Smooth muscle cell (in vitro differentiated cells): Measurements from ENCODE around the gene ACKR1. TPM values are rescaled to one million over a fixed set of nuclear protein-coding genes. Genes with fewer than 3 reads are reported as not detected.

Experiments
- DNase-seq: peaks from one replicate; lab custom pipeline; 2025; ENCODE audit not compliant: unreplicated experiment; lab: John Stamatoyannopoulos, UW
- H2AFZ ChIP-seq: fragments of 200-600 bp; sonication (generic); 2 replicates; pipeline ENCODE4 v1.6.0; 2016; ENCODE audit warnings: antibody characterized with exemption, low read depth, mild to moderate bottlenecking
- H3F3A ChIP-seq: fragments of 200-600 bp; sonication (generic); 2 replicates; pipeline ENCODE4 v1.6.0; 2017; ENCODE audit warnings: antibody characterized with exemption, low read depth
- H3K27ac ChIP-seq: fragments of 200-600 bp; sonication (generic); 2 replicates; pipeline ENCODE4 v1.5.1; 2016; ENCODE audit warnings: low read depth, mild to moderate bottlenecking
- H3K27me3 ChIP-seq: fragments of 200-600 bp; sonication (generic); 2 replicates; pipeline ENCODE4 v1.6.1; 2016; ENCODE audit warnings: low read depth, mild to moderate bottlenecking
- H3K36me3 ChIP-seq: fragments of 200-600 bp; sonication (generic); 2 replicates; pipeline ENCODE4 v1.5.1; 2016; ENCODE audit warnings: low read depth
- H3K4me1 ChIP-seq: fragments of 200-600 bp; sonication (generic); 2 replicates; pipeline ENCODE4 v1.5.1; 2016; ENCODE audit warnings: low read depth
- H3K4me2 ChIP-seq: fragments of 200-600 bp; sonication (generic); 2 replicates; pipeline ENCODE4 v1.6.0; 2016; ENCODE audit warnings: mild to moderate bottlenecking
- H3K4me3 ChIP-seq: fragments of 200-600 bp; sonication (generic); 2 replicates; pipeline ENCODE4 v1.5.1; 2016; ENCODE audit warnings: mild to moderate bottlenecking
- H3K79me2 ChIP-seq: fragments of 200-600 bp; sonication (generic); 2 replicates; pipeline ENCODE4 v1.6.0; 2016; ENCODE audit warnings: low read depth, mild to moderate bottlenecking
- H3K9ac ChIP-seq: fragments of 200-600 bp; sonication (generic); 2 replicates; pipeline ENCODE4 v1.6.0; 2016; ENCODE audit warnings: low read depth
- H3K9me3 ChIP-seq: fragments of 200-600 bp; sonication (generic); replicated peaks from 2 replicates; pipeline ENCODE4 v1.5.1; 2016; ENCODE audit warnings: low read depth
- H4K20me1 ChIP-seq: fragments of 200-600 bp; sonication (generic); 2 replicates; pipeline ENCODE4 v1.6.0; 2016; ENCODE audit warnings: low read depth
- WGBS: methylation state at CpG from one replicate; pipeline ENCODE4 v1.1.7; 2016; ENCODE audit warnings: low lambda C conversion rate; 5-methylcytosine and 5-hydroxymethylcytosine counted together
- polyA plus RNA-seq: library from polyadenylated mRNA; unstranded; fragments of >200 nt; fragmentation: Nextera tagmentation; extraction: Ambion mirVana; gene quantifications from 2 replicates; pipeline ENCODE4 v1.2.1, GENCODE V29; 2016
- total RNA-seq: library from RNA; depleted of rRNA; stranded (reverse); fragments of >200 nt; gene quantifications from 2 replicates; pipeline ENCODE4 v1.2.3, GENCODE V29; 2014
- TF ChIP-seq, protein P1 (sequence below): fragments of 200-600 bp; sonication (generic); IDR thresholded peaks from 2 replicates; pipeline ENCODE4 v1.5.1; 2017; ENCODE audit warnings: borderline replicate concordance, mild to moderate bottlenecking, antibody characterized with exemption; ENCODE audit not compliant: insufficient read depth, poor library complexity, severe bottlenecking

Gene ACKR1
- total and polyA plus RNA-seq, 2 experiments from 2014 or later = 0.04 to 0.25 TPM

DNA sequence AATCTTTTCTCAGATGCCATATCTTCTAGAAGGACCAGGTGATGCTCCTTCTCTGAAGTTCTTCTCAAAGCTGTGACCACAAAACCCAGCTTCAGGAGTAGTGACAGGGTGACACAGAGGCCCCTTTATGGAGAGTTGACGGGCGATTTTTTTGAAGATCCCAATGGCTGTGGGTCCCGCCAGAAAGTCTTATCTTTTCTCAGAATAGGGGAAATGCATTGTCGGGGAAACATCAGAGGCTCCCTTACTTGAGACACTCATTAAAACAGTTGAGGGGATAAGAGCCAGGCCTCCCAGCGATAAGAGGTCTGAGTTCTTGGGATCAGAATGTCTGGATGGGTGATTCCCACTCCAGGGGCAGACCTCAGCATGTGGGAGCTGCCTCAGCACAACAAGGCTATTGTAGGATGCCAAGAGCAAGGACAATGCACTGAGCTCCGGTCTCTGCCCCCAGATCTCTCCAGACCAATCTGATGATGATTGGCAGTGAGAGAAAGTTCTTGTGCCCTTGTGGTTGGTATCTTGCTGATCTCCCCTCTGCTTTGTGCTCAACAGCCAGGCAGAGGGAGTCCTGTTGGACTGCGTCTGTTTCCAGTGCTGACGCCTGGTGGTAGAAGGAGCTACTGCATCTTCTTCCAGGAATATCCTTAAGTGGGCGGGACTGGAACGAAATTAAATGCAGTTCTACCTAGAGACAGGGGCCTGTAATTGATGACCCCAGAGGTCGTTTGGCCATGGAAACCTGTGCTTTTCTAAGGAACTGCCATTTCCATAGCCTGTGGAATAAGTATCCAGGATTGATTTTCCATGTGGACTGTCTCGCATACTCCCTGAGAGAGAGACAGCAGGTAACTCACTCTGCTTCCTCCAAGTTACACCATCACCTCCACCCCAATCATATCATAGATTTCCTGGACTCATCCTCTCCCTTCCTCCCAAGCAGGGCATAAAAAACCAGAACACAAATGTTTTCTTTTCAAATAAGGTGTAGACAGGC lies 6.8 kb upstream of the ACKR1 start:
- no peaks in the 10 kb centered on the region for H3K27me3 ChIP-seq
- H3K79me2 ChIP-seq = no peaks in the 10 kb centered on the region
- no peaks in the 10 kb centered on the region for H3K9me3 ChIP-seq
- H3K9ac ChIP-seq = no peak overlapping the region
- H3K27ac ChIP-seq = no peak overlapping the region
- no peaks in the 10 kb centered on the region for H3K36me3 ChIP-seq
- DNase-seq = peak; percentile 21
- H2AFZ ChIP-seq = no peak overlapping the region
- WGBS = 31% methylated on average over 12 of the region's 12 CpGs
- H3K4me2 ChIP-seq = no peak overlapping the region
- no peak overlapping the region for H3K4me3 ChIP-seq
- no peaks in the 10 kb centered on the region for H4K20me1 ChIP-seq
- H3K4me1 ChIP-seq = no peaks in the 10 kb centered on the region
- TF ChIP-seq, protein P1, sequence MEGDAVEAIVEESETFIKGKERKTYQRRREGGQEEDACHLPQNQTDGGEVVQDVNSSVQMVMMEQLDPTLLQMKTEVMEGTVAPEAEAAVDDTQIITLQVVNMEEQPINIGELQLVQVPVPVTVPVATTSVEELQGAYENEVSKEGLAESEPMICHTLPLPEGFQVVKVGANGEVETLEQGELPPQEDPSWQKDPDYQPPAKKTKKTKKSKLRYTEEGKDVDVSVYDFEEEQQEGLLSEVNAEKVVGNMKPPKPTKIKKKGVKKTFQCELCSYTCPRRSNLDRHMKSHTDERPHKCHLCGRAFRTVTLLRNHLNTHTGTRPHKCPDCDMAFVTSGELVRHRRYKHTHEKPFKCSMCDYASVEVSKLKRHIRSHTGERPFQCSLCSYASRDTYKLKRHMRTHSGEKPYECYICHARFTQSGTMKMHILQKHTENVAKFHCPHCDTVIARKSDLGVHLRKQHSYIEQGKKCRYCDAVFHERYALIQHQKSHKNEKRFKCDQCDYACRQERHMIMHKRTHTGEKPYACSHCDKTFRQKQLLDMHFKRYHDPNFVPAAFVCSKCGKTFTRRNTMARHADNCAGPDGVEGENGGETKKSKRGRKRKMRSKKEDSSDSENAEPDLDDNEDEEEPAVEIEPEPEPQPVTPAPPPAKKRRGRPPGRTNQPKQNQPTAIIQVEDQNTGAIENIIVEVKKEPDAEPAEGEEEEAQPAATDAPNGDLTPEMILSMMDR = peak; percentile 89
- no peaks in the 10 kb centered on the region for H3F3A ChIP-seq

DNA sequence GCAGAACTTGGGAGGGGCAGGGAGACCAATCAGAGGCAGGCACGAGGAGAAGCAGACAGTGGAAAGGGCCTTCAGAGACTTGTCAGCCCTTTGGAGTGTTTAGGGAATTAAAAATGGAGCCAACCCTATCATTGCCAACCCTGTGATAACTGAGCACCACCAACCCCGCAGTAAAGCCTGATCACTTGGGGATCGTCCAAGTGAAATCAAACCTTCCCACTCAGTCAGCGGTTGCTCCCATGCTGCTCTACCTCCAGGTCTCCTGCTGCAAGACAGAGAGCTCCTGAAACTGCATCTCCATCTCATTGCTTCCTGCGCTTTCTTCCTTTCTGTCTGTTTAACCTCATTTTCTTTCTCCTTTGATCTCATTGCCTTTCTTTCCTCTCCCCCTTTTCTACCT lies 4.8 kb upstream of the ACKR1 start:
- 87% methylated on average over 5 of the region's 5 CpGs for WGBS
- Histone ChIP-seq H3K9me3 (no peaks in the 10 kb centered on the region), H3K4me3 (no peak overlapping the region), H3K27ac (no peak overlapping the region), H3F3A (no peaks in the 10 kb centered on the region), H3K4me1 (no peaks in the 10 kb centered on the region), H3K36me3 (no peaks in the 10 kb centered on the region), H3K79me2 (no peaks in the 10 kb centered on the region), H3K27me3 (no peaks in the 10 kb centered on the region), H2AFZ (no peak overlapping the region), H3K9ac (no peak overlapping the region), H3K4me2 (no peak overlapping the region), H4K20me1 (no peaks in the 10 kb centered on the region)
- TF ChIP-seq, protein P1 = no peak
- DNase-seq = no peak

DNA sequence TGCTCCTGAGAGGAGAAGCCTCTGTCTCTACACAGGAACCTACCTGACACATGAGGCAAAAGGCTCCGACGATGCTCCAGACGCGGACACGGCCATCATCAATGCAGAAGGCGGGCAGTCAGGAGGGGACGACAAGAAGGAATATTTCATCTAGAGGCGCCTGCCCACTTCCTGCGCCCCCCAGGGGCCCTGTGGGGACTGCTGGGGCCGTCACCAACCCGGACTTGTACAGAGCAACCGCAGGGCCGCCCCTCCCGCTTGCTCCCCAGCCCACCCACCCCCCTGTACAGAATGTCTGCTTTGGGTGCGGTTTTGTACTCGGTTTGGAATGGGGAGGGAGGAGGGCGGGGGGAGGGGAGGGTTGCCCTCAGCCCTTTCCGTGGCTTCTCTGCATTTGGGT lies 3.9 kb upstream of the ACKR1 start:
- H3K27ac ChIP-seq = no peak overlapping the region
- H3K36me3 ChIP-seq = no peaks in the 10 kb centered on the region
- no peaks in the 10 kb centered on the region for H3K79me2 ChIP-seq
- H3K4me2 ChIP-seq = no peak overlapping the region
- H3K4me1 ChIP-seq = no peaks in the 10 kb centered on the region
- H2AFZ ChIP-seq = no peak overlapping the region
- no peaks in the 10 kb centered on the region for H3K9me3 ChIP-seq
- H3K4me3 ChIP-seq = no peak overlapping the region
- H3F3A ChIP-seq = no peaks in the 10 kb centered on the region
- H3K9ac ChIP-seq = no peak overlapping the region
- H4K20me1 ChIP-seq = no peaks in the 10 kb centered on the region
- WGBS = 86% methylated on average over 14 of the region's 18 CpGs
- TF ChIP-seq, protein P1 = no peak
- H3K27me3 ChIP-seq = no peaks in the 10 kb centered on the region
- no peak for DNase-seq
